Nephron progenitor cell (in vitro differentiated cells): ENCODE data around the gene INPP4B.

Experiments
- DNase-seq: peaks from one replicate; pipeline ENCODE4 v3.0.0; 2021
- H3K27ac Mint-ChIP-seq: 2 replicates; pipeline ENCODE4 v1.8.0; 2021; ENCODE audit warnings: mild to moderate bottlenecking, moderate library complexity, mixed read lengths
- H3K27me3 Mint-ChIP-seq: 2 replicates; pipeline ENCODE4 v1.8.0; 2021; ENCODE audit warnings: mild to moderate bottlenecking, low read depth, mixed read lengths; ENCODE audit not compliant: poor library complexity
- H3K36me3 Mint-ChIP-seq: 2 replicates; pipeline ENCODE4 v1.8.0; 2021; ENCODE audit warnings: low read depth, mixed read lengths
- H3K4me1 Mint-ChIP-seq: 2 replicates; pipeline ENCODE4 v1.8.0; 2021; ENCODE audit warnings: mixed read lengths
- H3K4me3 Mint-ChIP-seq: 2 replicates; pipeline ENCODE4 v1.8.0; 2021; ENCODE audit warnings: mild to moderate bottlenecking, moderate library complexity, mixed read lengths
- H3K9me3 Mint-ChIP-seq: 2 replicates; pipeline ENCODE4 v1.8.0; 2021; ENCODE audit warnings: mild to moderate bottlenecking, moderate library complexity, mixed read lengths
- CTCF ChIP-seq: fragments of 200-600 bp; sonication (generic); IDR thresholded peaks from 2 replicates; pipeline ENCODE4 v1.5.0; 2021; ENCODE audit warnings: antibody characterized with exemption

The INPP4B gene

GRCh38 chr4:142091691-142092182, 754.4 kb downstream of the INPP4B start:
- H3K4me1 Mint-ChIP-seq, result peaks cover 4% of the 10 kb centered on the region
- H3K4me3 Mint-ChIP-seq, result no peak overlapping the region
- no peak for DNase-seq
- no peak overlapping the region for H3K27ac Mint-ChIP-seq
- H3K27me3 Mint-ChIP-seq, result no peaks in the 10 kb centered on the region
- H3K9me3 Mint-ChIP-seq, result no peaks in the 10 kb centered on the region
- TF ChIP-seq CTCF, result no peak
- no peaks in the 10 kb centered on the region for H3K36me3 Mint-ChIP-seq

- H3K4me3 Mint-ChIP-seq, result no peak overlapping the region
- no peak overlapping the region for H3K27ac Mint-ChIP-seq
- peaks cover 4% of the 10 kb centered on the region for H3K4me1 Mint-ChIP-seq
- no peaks in the 10 kb centered on the region for H3K9me3 Mint-ChIP-seq
- no peak for DNase-seq
- H3K36me3 Mint-ChIP-seq, result no peaks in the 10 kb centered on the region
- no peak for TF ChIP-seq CTCF
- no peaks in the 10 kb centered on the region for H3K27me3 Mint-ChIP-seq
Observed at GRCh38 chr4:142091085-142091513, 755.0 kb downstream of the INPP4B start.

- no peak for TF ChIP-seq CTCF
- H3K4me3 Mint-ChIP-seq, result no peak overlapping the region
- H3K9me3 Mint-ChIP-seq, result no peaks in the 10 kb centered on the region
- no peaks in the 10 kb centered on the region for H3K27me3 Mint-ChIP-seq
- no peak overlapping the region for H3K27ac Mint-ChIP-seq
- no peaks in the 10 kb centered on the region for H3K36me3 Mint-ChIP-seq
- no peak for DNase-seq
- H3K4me1 Mint-ChIP-seq, result peaks cover 4% of the 10 kb centered on the region
Observed at GRCh38 chr4:142088906-142089305, 757.2 kb downstream of the INPP4B start.

GRCh38 chr4:142085513-142086292, 760.4 kb downstream of the INPP4B start:
- no peaks in the 10 kb centered on the region for H3K9me3 Mint-ChIP-seq
- no peak overlapping the region for H3K27ac Mint-ChIP-seq
- no peak for DNase-seq
- H3K4me3 Mint-ChIP-seq, result no peak overlapping the region
- no peak for TF ChIP-seq CTCF
- H3K4me1 Mint-ChIP-seq, result peaks cover 12% of the 10 kb centered on the region
- no peaks in the 10 kb centered on the region for H3K27me3 Mint-ChIP-seq
- no peaks in the 10 kb centered on the region for H3K36me3 Mint-ChIP-seq

GRCh38 chr4:142083264-142083663, 762.8 kb downstream of the INPP4B start:
- no peak for DNase-seq
- Mint-ChIP-seq H3K27me3 (no peaks in the 10 kb centered on the region), H3K36me3 (no peaks in the 10 kb centered on the region), H3K4me1 (peaks cover 10% of the 10 kb centered on the region), H3K4me3 (no peak overlapping the region), H3K9me3 (no peaks in the 10 kb centered on the region), H3K27ac (no peak overlapping the region)
- TF ChIP-seq CTCF, result no peak

- H3K4me3 Mint-ChIP-seq, result no peak overlapping the region
- no peaks in the 10 kb centered on the region for H3K9me3 Mint-ChIP-seq
- no peak for DNase-seq
- H3K36me3 Mint-ChIP-seq, result no peaks in the 10 kb centered on the region
- H3K27ac Mint-ChIP-seq, result no peak overlapping the region
- no peaks in the 10 kb centered on the region for H3K27me3 Mint-ChIP-seq
- TF ChIP-seq CTCF, result no peak
- H3K4me1 Mint-ChIP-seq, result peaks cover 10% of the 10 kb centered on the region
Observed at GRCh38 chr4:142081025-142081424, 765.1 kb downstream of the INPP4B start.
